BE2C (cell line): ENCODE results near the gene ATAD3B.
A peak's percentile ranks its signal among the peaks of the same experiment; 100 is the strongest.

ENCODE experiments used
- DNase-seq: peaks from one replicate; pipeline ENCODE4 v3.0.0-alpha.2; 2020
- H3K27me3 ChIP-seq: fragments of 250-450 bp; sonication (Bioruptor Pico); 2 replicates; pipeline ENCODE4 v1.5.1; 2020; ENCODE audit warnings: mild to moderate bottlenecking
- H3K36me3 ChIP-seq: fragments of 250-450 bp; sonication (Bioruptor Pico); 2 replicates; pipeline ENCODE4 v1.5.1; 2020; ENCODE audit warnings: mild to moderate bottlenecking
- H3K4me1 ChIP-seq: fragments of 250-450 bp; sonication (Bioruptor Pico); 2 replicates; pipeline ENCODE4 v1.5.1; 2020
- H3K4me3 ChIP-seq: 2 replicates; pipeline ENCODE4 v1.5.1; 2011; ENCODE audit warnings: low read depth, low read length
- H3K9me3 ChIP-seq: fragments of 250-450 bp; sonication (Bioruptor Pico); 2 replicates; pipeline ENCODE4 v1.5.1; 2020
- TF ChIP-seq, protein P1 (sequence below): IDR thresholded peaks from 2 replicates; pipeline ENCODE4 v1.5.1; 2012; ENCODE audit warnings: mild to moderate bottlenecking, low read depth, low read length

Gene ATAD3B

DNA sequence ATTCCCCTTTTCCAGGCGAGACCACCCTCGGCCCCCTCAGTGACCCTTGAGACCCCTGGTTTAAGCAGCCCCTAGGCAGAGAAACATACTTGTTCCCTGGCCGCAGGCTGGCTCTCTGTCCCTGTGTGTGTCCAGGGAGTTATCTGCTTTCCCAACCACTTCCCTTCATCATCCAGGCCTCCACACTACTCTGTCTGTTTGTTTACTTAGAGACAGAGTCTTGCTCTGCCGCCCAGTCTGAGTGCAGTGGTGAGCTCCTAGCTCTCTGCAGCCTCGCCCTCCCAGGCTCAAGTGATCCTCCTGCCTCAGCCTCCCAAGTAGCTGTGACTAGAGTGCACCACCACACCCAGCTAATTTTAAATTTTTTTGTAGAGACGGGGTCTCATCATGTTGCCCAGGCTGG lies 41.9 kb upstream of the ATAD3B start:
- Histone ChIP-seq H3K4me1 (peaks cover 38% of the 10 kb centered on the region), H3K36me3 (no peaks in the 10 kb centered on the region), H3K9me3 (no peaks in the 10 kb centered on the region), H3K4me3 (no peak overlapping the region), H3K27me3 (no peaks in the 10 kb centered on the region)
- DNase-seq: no peak
- TF ChIP-seq, protein P1, sequence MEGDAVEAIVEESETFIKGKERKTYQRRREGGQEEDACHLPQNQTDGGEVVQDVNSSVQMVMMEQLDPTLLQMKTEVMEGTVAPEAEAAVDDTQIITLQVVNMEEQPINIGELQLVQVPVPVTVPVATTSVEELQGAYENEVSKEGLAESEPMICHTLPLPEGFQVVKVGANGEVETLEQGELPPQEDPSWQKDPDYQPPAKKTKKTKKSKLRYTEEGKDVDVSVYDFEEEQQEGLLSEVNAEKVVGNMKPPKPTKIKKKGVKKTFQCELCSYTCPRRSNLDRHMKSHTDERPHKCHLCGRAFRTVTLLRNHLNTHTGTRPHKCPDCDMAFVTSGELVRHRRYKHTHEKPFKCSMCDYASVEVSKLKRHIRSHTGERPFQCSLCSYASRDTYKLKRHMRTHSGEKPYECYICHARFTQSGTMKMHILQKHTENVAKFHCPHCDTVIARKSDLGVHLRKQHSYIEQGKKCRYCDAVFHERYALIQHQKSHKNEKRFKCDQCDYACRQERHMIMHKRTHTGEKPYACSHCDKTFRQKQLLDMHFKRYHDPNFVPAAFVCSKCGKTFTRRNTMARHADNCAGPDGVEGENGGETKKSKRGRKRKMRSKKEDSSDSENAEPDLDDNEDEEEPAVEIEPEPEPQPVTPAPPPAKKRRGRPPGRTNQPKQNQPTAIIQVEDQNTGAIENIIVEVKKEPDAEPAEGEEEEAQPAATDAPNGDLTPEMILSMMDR: no peak

DNA sequence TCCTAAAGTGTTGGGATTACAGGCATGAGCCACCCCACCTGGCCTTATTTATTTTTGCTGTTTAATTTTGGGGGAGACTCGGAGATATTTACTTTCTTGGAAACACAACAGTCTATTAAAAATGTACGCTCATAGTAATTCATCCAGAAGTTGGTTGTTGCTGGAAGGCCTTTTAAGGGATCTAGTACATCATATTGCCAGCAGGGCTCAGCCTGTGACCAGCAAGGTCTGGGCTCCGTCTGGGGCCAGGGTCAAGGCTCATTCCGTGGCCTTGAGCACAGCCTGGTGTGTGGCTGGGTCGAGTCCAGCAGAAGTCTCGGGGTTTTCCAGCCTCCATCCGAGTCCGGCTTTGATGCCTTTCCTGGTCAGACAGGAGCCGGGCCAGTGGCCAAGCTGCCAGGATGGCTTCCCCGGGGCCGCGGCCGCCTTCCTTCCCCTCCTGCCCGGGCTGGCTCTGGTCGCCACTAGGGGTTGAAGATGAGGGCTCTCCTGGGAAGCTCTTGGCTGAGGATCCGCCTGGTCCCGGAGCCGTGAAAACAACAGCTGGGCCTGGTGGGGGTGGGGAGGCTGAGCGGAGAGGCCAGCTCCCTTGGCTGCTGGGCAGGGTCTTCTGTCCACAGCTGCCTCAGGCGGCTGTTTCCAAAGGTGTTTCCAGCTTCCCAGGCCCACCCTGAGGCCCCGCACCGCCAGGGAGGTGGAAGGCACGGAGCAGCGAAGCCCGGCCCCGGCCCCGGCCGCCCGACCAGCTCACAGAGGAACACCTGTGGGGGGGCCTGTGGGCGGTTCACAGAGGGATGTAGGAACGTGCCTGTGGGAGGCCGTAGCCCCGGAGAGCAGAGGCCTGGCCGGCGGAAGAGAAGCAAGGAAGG lies 41.2 kb upstream of the ATAD3B start:
- H3K4me1 ChIP-seq: peaks cover 45% of the 10 kb centered on the region
- no peaks in the 10 kb centered on the region for H3K36me3 ChIP-seq
- TF ChIP-seq, protein P1: peak; percentile 14; the same call in 1 of the 2 replicates
- H3K4me3 ChIP-seq: no peak overlapping the region
- no peaks in the 10 kb centered on the region for H3K9me3 ChIP-seq
- DNase-seq: peak; percentile 66
- H3K27me3 ChIP-seq: no peaks in the 10 kb centered on the region

DNA sequence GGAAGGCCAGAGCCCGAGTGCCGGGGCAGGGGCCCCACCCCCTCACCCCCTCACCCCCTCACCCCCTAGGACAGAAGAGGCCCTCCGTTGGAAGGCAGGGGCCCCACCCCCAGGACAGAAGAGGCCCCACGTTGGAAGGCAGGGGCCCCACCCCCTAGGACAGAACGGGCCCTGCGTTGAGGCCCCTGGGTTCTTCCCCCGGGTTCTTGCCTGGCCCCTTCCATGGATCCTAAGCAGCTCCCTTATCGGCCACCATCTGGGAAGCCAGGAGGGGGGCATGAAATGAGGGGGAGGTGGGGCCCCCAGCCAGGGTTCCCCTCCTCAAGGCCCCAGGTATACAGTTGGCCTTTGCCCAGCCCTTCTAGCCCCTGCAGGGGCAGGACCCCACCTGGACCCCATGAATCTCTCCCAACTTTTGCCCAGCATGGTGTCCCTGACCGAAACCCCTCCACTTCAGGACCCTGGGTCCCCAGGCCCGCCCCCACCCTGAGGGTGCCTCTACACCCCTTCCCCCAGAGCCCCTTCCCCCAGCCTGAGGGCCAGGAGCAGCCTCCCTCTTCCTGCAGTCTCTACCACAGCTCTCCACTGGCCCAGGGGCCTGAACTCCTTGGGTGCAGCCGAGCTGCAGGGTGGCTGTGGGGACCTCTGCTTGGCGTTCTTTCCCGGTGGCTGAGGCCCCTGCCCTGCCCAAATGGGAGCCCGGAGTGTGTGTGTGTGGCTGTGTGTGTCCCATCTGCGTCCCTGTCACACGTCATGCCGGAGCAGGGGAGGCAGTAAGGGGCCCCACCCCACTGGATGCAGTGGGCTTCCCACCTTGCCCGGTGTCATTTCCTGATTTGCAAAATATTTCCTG lies 40.3 kb upstream of the ATAD3B start:
- no peaks in the 10 kb centered on the region for H3K9me3 ChIP-seq
- no peak overlapping the region for H3K4me3 ChIP-seq
- no peaks in the 10 kb centered on the region for H3K36me3 ChIP-seq
- no peak for DNase-seq
- H3K4me1 ChIP-seq: peaks cover 45% of the 10 kb centered on the region
- H3K27me3 ChIP-seq: no peaks in the 10 kb centered on the region
- TF ChIP-seq, protein P1: no peak

DNA sequence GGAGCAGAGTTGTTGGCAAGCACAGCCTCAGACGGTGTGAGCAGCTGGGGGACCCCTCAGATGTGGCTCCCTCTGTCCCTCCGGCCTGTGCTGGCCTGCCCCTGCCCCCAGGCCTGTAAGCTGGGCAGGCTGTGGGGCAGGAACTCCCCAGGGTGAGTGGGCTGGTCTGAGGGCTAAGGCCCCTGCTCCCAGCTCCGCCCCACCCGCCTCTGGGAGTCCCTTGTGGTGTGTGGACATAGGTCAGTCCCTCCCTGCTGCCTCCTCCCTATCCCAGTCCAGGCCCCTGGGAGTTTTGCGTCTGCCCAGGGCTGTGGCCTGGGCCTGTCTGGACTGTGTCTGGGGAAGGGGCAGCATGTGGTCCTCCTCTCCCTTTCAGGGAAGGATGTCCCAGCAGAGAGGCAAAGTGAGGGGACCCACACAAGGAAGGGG lies 39.7 kb upstream of the ATAD3B start:
- H3K36me3 ChIP-seq: no peaks in the 10 kb centered on the region
- H3K4me1 ChIP-seq: peaks cover 45% of the 10 kb centered on the region
- peak; percentile 63 for DNase-seq
- TF ChIP-seq, protein P1: no peak
- H3K27me3 ChIP-seq: no peaks in the 10 kb centered on the region
- no peaks in the 10 kb centered on the region for H3K9me3 ChIP-seq
- no peak overlapping the region for H3K4me3 ChIP-seq

DNA sequence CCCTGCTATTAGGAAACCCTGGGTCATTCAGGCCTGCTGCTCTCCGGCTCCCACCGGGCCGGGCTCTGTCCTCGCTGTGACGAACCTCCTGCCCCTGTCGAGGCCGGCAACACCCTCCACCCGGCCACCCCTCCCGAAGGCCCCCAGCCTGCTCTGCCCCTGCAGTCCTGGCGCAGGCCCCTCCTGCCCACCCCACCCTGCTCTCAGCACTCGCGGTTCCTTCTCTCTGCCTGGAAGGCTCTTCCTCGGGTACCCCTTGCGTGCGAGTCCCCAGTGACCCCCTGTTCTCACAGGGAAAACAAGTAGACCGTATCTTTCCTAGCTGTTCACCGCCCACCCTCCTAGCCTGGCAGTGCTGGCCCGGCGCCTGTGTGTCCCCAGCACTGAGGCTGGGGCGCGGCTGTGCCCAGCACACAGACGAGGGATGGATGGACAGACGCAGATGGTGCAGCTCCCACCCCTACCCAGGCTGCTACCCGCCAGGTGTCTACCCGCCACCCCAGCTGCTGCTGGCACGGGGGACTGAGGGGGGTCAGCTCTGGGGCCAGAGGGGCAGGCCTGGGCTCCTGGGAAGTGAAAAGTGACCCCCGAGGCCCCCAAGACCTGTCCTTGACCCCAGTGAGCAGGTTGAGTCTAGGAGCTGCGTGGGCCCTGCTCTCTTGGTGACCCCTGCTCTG lies 39.2 kb upstream of the ATAD3B start:
- Histone ChIP-seq H3K4me3 (no peak overlapping the region), H3K4me1 (peaks cover 45% of the 10 kb centered on the region), H3K36me3 (no peaks in the 10 kb centered on the region), H3K9me3 (no peaks in the 10 kb centered on the region), H3K27me3 (no peaks in the 10 kb centered on the region)
- TF ChIP-seq, protein P1: no peak
- DNase-seq: peak; percentile 28
